Erythroblast (primary cell): ENCODE results near the gene SEMA7A.

ENCODE experiments used
- GATA1 ChIP-seq: IDR thresholded peaks from 2 replicates; pipeline ENCODE4 v1.6.1; 2011; ENCODE audit warnings: low read depth, mild to moderate bottlenecking, control low read depth, low read length, moderate library complexity
- POLR2A ChIP-seq: IDR thresholded peaks from 2 replicates; pipeline ENCODE4 v1.6.1; 2011; ENCODE audit warnings: mild to moderate bottlenecking, low read length

DNA sequence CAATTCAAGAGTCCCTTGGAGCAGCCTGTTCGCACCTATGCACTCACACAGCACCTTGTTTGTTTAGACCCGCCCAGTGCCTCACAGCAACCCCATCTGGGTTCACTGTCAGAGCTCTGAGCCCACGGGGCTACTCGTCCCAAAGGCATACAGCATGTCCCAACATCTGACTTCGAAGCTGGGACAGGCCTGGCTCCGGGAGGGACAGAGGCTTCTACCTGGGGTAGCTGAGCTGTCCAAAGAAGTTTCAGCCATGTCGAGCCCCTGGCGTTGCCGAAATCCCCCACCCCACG is 37.7 kb downstream of the SEMA7A start:
- no peak for TF ChIP-seq POLR2A
- TF ChIP-seq GATA1, result no peak
